Caco-2 (cell line): ENCODE data around the gene TULP3. TPM values are rescaled to one million over a fixed set of nuclear protein-coding genes. Genes with fewer than 3 reads are reported as not detected.

Source experiments
- BruUV-seq: library from RNA; stranded (reverse); fragments of 400-500 nt; replicated peaks from 2 replicates; lab custom pipeline; 2021; lab: Mats Ljungman, UMichigan
- CTCF ChIA-PET: fragments of 300-600 bp; sonication (Branson Sonifier 250); formaldehyde crosslinking; loops from one replicate; lab custom pipeline; 2022; ENCODE audit warnings: antibody characterized with exemption; lab: Charles Lee
- POLR2A ChIA-PET: fragments of 300-600 bp; sonication (Branson Sonifier 250); formaldehyde crosslinking; loops from one replicate; lab custom pipeline; 2022; ENCODE audit warnings: antibody characterized with exemption; lab: Charles Lee
- DNase-seq, 2 experiments: peaks; one replicate each; pipeline versions ENCODE4 v3.0.0 to v3.0.0-alpha.2; 2020 to 2022
- H3K27me3 ChIP-seq: replicated peaks from 2 replicates; pipeline ENCODE4 v1.6.0; 2011; ENCODE audit warnings: low read length; ENCODE audit not compliant: control insufficient read depth, insufficient read depth
- H3K36me3 ChIP-seq: 2 replicates; pipeline ENCODE4 v1.5.1; 2011; ENCODE audit warnings: low read length; ENCODE audit not compliant: control insufficient read depth, insufficient read depth
- H3K4me1 ChIP-seq: fragments of 250-450 bp; sonication (Bioruptor Pico); 2 replicates; pipeline ENCODE4 v1.5.1; 2020; ENCODE audit warnings: mild to moderate bottlenecking
- H3K4me3 ChIP-seq: 2 replicates; pipeline ENCODE4 v1.5.1; 2011; ENCODE audit warnings: low read depth, mild to moderate bottlenecking, control low read depth, low read length
- H3K9me3 ChIP-seq: fragments of 250-450 bp; sonication (Bioruptor Pico); 2 replicates; pipeline ENCODE4 v1.5.1; 2020; ENCODE audit warnings: mild to moderate bottlenecking, moderate library complexity
- H3K27ac Mint-ChIP-seq: one replicate; pipeline ENCODE4 v1.8.0; 2022; ENCODE audit warnings: mixed read lengths; ENCODE audit not compliant: unreplicated experiment
- H3K27me3 Mint-ChIP-seq: one replicate; pipeline ENCODE4 v1.8.0; 2022; ENCODE audit warnings: mixed read lengths; ENCODE audit not compliant: insufficient read depth, unreplicated experiment
- H3K36me3 Mint-ChIP-seq: one replicate; pipeline ENCODE4 v1.8.0; 2022; ENCODE audit warnings: mild to moderate bottlenecking, mixed read lengths; ENCODE audit not compliant: insufficient read depth, unreplicated experiment
- H3K4me1 Mint-ChIP-seq: one replicate; pipeline ENCODE4 v1.8.0; 2022; ENCODE audit warnings: low read depth, mixed read lengths; ENCODE audit not compliant: unreplicated experiment
- H3K4me3 Mint-ChIP-seq: one replicate; pipeline ENCODE4 v1.8.0; 2022; ENCODE audit warnings: mild to moderate bottlenecking, moderate library complexity, mixed read lengths; ENCODE audit not compliant: unreplicated experiment
- H3K9me3 Mint-ChIP-seq: one replicate; pipeline ENCODE4 v1.8.0; 2022; ENCODE audit warnings: mixed read lengths; ENCODE audit not compliant: unreplicated experiment
- CTCF ChIP-seq, 2 experiments: fragments of 200-600 bp in 1 of 2; IDR thresholded peaks; 1 replicate in 1 of 2; 2 replicates in 1 of 2; pipeline versions ENCODE4 v1.5.1 to v1.8.0; 2011 to 2022; ENCODE audit warnings: antibody characterized with exemption in 1 of 2, control low read depth in 1 of 2, inconsistent platforms in 1 of 2, low read depth in 1 of 2, low read length in 1 of 2, mild to moderate bottlenecking in 1 of 2, moderate library complexity in 1 of 2; ENCODE audit not compliant: insufficient read depth in 1 of 2, severe bottlenecking in 1 of 2, unreplicated experiment in 1 of 2
- intact Hi-C: fragments of 100-400 bp; cut with micrococcal nuclease; formaldehyde crosslinking; loops from one replicate; pipeline ENCODE4 v1.10.0; 2022; ENCODE audit not compliant: unreplicated experiment
- total RNA-seq: library from RNA; stranded (reverse); gene quantifications from 2 replicates; pipeline ENCODE4 v1.2.3, GENCODE V29; 2022

Gene TULP3
- total RNA-seq, 1 experiment from 2014 or later: 31.0 TPM

GRCh38 chr12:2941524-2941923 is 50.8 kb downstream of the TULP3 start:
- CTCF ChIA-PET: interaction anchor here (0.9 kb wide), 1 partner anchor 56 kb away, joined by 4 read pairs; no protein-coding TSS in a partner anchor
- Mint-ChIP-seq H3K9me3 (no peaks in the 10 kb centered on the region), H3K27ac (no peak overlapping the region), H3K4me1 (no peaks in the 10 kb centered on the region), H3K27me3 (no peaks in the 10 kb centered on the region), H3K36me3 (peaks cover 32% of the 10 kb centered on the region), H3K4me3 (no peak overlapping the region)
- BruUV-seq: no TSS peak
- no peak for DNase-seq
- intact Hi-C loops: no loop called here
- H3K27me3 ChIP-seq: no peaks in the 10 kb centered on the region
- H3K4me1 ChIP-seq: no peaks in the 10 kb centered on the region
- POLR2A ChIA-PET: no interaction called here
- peaks cover 2% of the 10 kb centered on the region; the same call in 1 of the 2 replicates for H3K36me3 ChIP-seq
- H3K9me3 ChIP-seq: no peaks in the 10 kb centered on the region
- no peak overlapping the region for H3K4me3 ChIP-seq
- no peak for TF ChIP-seq CTCF (IDR thresholded peaks at IDR 0.05; ENCODE audit: insufficient read depth in 1 of 2, low read depth in 1 of 2, low read length in 1 of 2, severe bottlenecking in 1 of 2, unreplicated experiment in 1 of 2)

GRCh38 chr12:2944401-2945047 is 53.8 kb downstream of the TULP3 start:
- no TSS peak for BruUV-seq
- Histone ChIP-seq H3K4me1 (no peaks in the 10 kb centered on the region), H3K9me3 (no peaks in the 10 kb centered on the region), H3K36me3 (no peaks in the 10 kb centered on the region; the same call in 1 of the 2 replicates), H3K4me3 (no peak overlapping the region), H3K27me3 (no peaks in the 10 kb centered on the region)
- TF ChIP-seq CTCF (IDR thresholded peaks at IDR 0.05; ENCODE audit: insufficient read depth in 1 of 2, low read depth in 1 of 2, low read length in 1 of 2, severe bottlenecking in 1 of 2, unreplicated experiment in 1 of 2): peak; percentile 91 to 95
- peak; percentile 83 to 86 for DNase-seq
- H3K4me3 Mint-ChIP-seq: peak overlapping the region; percentile 59
- H3K36me3 Mint-ChIP-seq: peaks cover 9% of the 10 kb centered on the region
- ChIA-PET CTCF (interaction anchor here (0.6 to 2.5 kb wide), 12 partner anchors 11 to 132 kb away, joined by 3 to 25 read pairs (median 5); partner anchors contain the start of genes FOXM1, ITFG2, RHNO1 and TULP3), POLR2A (no interaction called here)
- no peaks in the 10 kb centered on the region for H3K4me1 Mint-ChIP-seq
- intact Hi-C loops: loop anchor here (1.0 kb wide), 3 partner anchors 54 to 98 kb away; partner anchors contain the start of gene TULP3
- H3K9me3 Mint-ChIP-seq: no peaks in the 10 kb centered on the region
- H3K27ac Mint-ChIP-seq: no peak overlapping the region
- H3K27me3 Mint-ChIP-seq: no peaks in the 10 kb centered on the region

- TF ChIP-seq CTCF (IDR thresholded peaks at IDR 0.05; ENCODE audit: insufficient read depth in 1 of 2, low read depth in 1 of 2, low read length in 1 of 2, severe bottlenecking in 1 of 2, unreplicated experiment in 1 of 2): no peak
- no TSS peak for BruUV-seq
- H3K4me3 ChIP-seq: no peak overlapping the region
- H3K9me3 ChIP-seq: no peaks in the 10 kb centered on the region; the same call in 1 of the 2 replicates
- intact Hi-C loops: no loop called here
- H3K4me1 ChIP-seq: no peaks in the 10 kb centered on the region
- H3K4me1 Mint-ChIP-seq: no peaks in the 10 kb centered on the region
- CTCF ChIA-PET: no interaction called here
- no peaks in the 10 kb centered on the region for H3K9me3 Mint-ChIP-seq
- H3K27ac Mint-ChIP-seq: no peak overlapping the region
- H3K27me3 ChIP-seq: no peaks in the 10 kb centered on the region
- POLR2A ChIA-PET: interaction anchor here (0.6 to 1.1 kb wide), 2 partner anchors 9 to 10 kb away, joined by 5 to 6 read pairs; no protein-coding TSS in a partner anchor
- no peak overlapping the region for H3K4me3 Mint-ChIP-seq
- H3K36me3 Mint-ChIP-seq: no peaks in the 10 kb centered on the region
- H3K27me3 Mint-ChIP-seq: no peaks in the 10 kb centered on the region
- DNase-seq: no peak
- no peaks in the 10 kb centered on the region for H3K36me3 ChIP-seq
Observed at GRCh38 chr12:2949411-2949810, 58.7 kb downstream of the TULP3 start.
